HepG2 (cell line): ENCODE data around the gene POLE3. TPM values are rescaled to one million over a fixed set of nuclear protein-coding genes. Genes with fewer than 3 reads are reported as not detected.

Experiments used
- ATAC-seq: fragments of 200-7000 bp; cut with Tn5 transposase; 3 replicates; pipeline ENCODE4 v1.9.1; 2020; ENCODE audit warnings: mild to moderate bottlenecking, moderate library complexity
- BruUV-seq: library from RNA; stranded (reverse); fragments of 400-500 nt; replicated peaks from 2 replicates; lab custom pipeline; 2021; lab: Mats Ljungman, UMichigan
- CTCF ChIA-PET: fragments of 300-600 bp; formaldehyde crosslinking; extraction: SDS; loops from one replicate; lab custom pipeline; 2021; ENCODE audit warnings: low total read pairs, inconsistent platforms, low intra/inter-chr PET ratio; lab: Yijun Ruan, JAX
- POLR2A ChIA-PET: fragments of 350-600 bp; sonication (Branson Sonifier 250); formaldehyde crosslinking; loops from one replicate; lab custom pipeline; 2020; ENCODE audit warnings: antibody characterized with exemption, inconsistent platforms; lab: Yijun Ruan, JAX
- DNase-seq: peaks from one replicate; pipeline ENCODE4 v3.0.0-alpha.2; 2015; ENCODE audit warnings: low spot score
- FAIRE-seq: peaks from 3 replicates; lab custom pipeline; 2011; peaks lifted over from hg19 to GRCh38; lab: Jason Lieb, UNC
- H2AFZ ChIP-seq: one replicate; pipeline ENCODE4 v1.6.1; 2011; ENCODE audit warnings: low read length, inconsistent platforms
- H3K27ac ChIP-seq: fragments of 300-600 bp; 3 replicates; pipeline ENCODE4 v1.8.0; 2011; ENCODE audit warnings: mixed run types, mild to moderate bottlenecking, mixed read lengths, low read length, inconsistent platforms; ENCODE audit not compliant: insufficient read depth; ENCODE audit errors: extremely low read length
- H3K27me3 ChIP-seq, 2 experiments: fragments of 200-600 bp in 1 of 2; 2 replicates in 1 of 2; 3 replicates in 1 of 2; pipeline versions ENCODE4 v1.6.0 to v1.8.0; 2011; ENCODE audit warnings: low read length in 2 of 2, mild to moderate bottlenecking in 2 of 2, moderate library complexity in 2 of 2, inconsistent platforms in 1 of 2; ENCODE audit not compliant: insufficient read depth in 2 of 2, control insufficient read depth in 1 of 2
- H3K36me3 ChIP-seq, 2 experiments: fragments of 200-600 bp in 1 of 2; replicated peaks in 1 of 2; 2 replicates in 1 of 2; 3 replicates in 1 of 2; pipeline versions ENCODE4 v1.5.1 to v1.8.0; 2011; ENCODE audit warnings: low read length in 2 of 2, inconsistent platforms in 1 of 2; ENCODE audit not compliant: insufficient read depth in 2 of 2, control insufficient read depth in 1 of 2
- H3K4me1 ChIP-seq: 2 replicates; pipeline ENCODE4 v1.5.1; 2012; ENCODE audit warnings: low read length, inconsistent platforms; ENCODE audit not compliant: insufficient read depth
- H3K4me2 ChIP-seq: 2 replicates; pipeline ENCODE4 v1.6.0; 2011; ENCODE audit warnings: low read depth, low read length, inconsistent platforms
- H3K4me3 ChIP-seq, 3 experiments: fragments of 200-600 bp in 1 of 3; sonication (generic), shearing (Covaris generic) in 1 of 3; replicated peaks in 1 of 3; 2 replicates each; pipeline ENCODE4 v1.5.1; 2011 to 2016; ENCODE audit warnings: low read length in 3 of 3, inconsistent platforms in 2 of 3, low read depth in 2 of 3, mild to moderate bottlenecking in 2 of 3, control low read depth in 1 of 3, mixed read lengths in 1 of 3; ENCODE audit not compliant: insufficient read depth in 1 of 3
- H3K79me2 ChIP-seq: one replicate; pipeline ENCODE4 v1.6.1; 2011; ENCODE audit warnings: low read length, inconsistent platforms; ENCODE audit not compliant: insufficient read depth
- H3K9ac ChIP-seq: 2 replicates; pipeline ENCODE4 v1.6.0; 2011; ENCODE audit warnings: mild to moderate bottlenecking, low read depth, low read length, inconsistent platforms; ENCODE audit not compliant: insufficient read depth
- H3K9me3 ChIP-seq: 2 replicates; pipeline ENCODE4 v1.5.1; 2012; ENCODE audit warnings: mild to moderate bottlenecking, low read length
- H4K20me1 ChIP-seq: 2 replicates; pipeline ENCODE4 v1.6.0; 2011; ENCODE audit warnings: inconsistent platforms, mild to moderate bottlenecking, low read length, moderate library complexity; ENCODE audit not compliant: insufficient read depth
- PHB2 ChIP-seq: fragments of 450-650 bp; IDR thresholded peaks from 2 replicates; pipeline ENCODE4 v1.6.1; 2018; ENCODE audit not compliant: partially characterized antibody
- POLR2AphosphoS5 ChIP-seq: IDR thresholded peaks from 2 replicates; pipeline ENCODE4 v1.6.1; 2012; ENCODE audit warnings: low read depth, low read length
- SMC3 ChIP-seq: IDR thresholded peaks from 2 replicates; pipeline ENCODE4 v1.6.1; 2011; ENCODE audit warnings: low read length, improper control_type of control experiment
- STAG1 ChIP-seq: sonication (generic); formaldehyde crosslinking; IDR thresholded peaks from 2 replicates; pipeline ENCODE4 v1.4.0; 2020; ENCODE audit warnings: missing genetic modification reagents
- ZC3H13 ChIP-seq: sonication (generic); formaldehyde crosslinking; IDR thresholded peaks from 2 replicates; pipeline ENCODE4 v1.8.1; 2023; ENCODE audit warnings: mild to moderate bottlenecking, missing genetic modification reagents, moderate library complexity
- ZMYM3 ChIP-seq: sonication (generic); formaldehyde crosslinking; IDR thresholded peaks from 2 replicates; pipeline ENCODE4 v1.5.1; 2020; ENCODE audit warnings: mild to moderate bottlenecking, missing genetic modification reagents
- ZNF121 ChIP-seq: sonication (generic); formaldehyde crosslinking; IDR thresholded peaks from 2 replicates; pipeline ENCODE4 v1.5.0; 2020; ENCODE audit warnings: mild to moderate bottlenecking, missing genetic modification reagents
- ZNF776 ChIP-seq: sonication (generic); formaldehyde crosslinking; IDR thresholded peaks from 2 replicates; pipeline ENCODE4 v1.4.0; 2020; ENCODE audit warnings: mild to moderate bottlenecking, missing genetic modification reagents
- ZSCAN21 ChIP-seq: sonication (generic); formaldehyde crosslinking; IDR thresholded peaks from 2 replicates; pipeline ENCODE4 v1.8.0; 2022; ENCODE audit warnings: mild to moderate bottlenecking, missing genetic modification reagents, moderate library complexity, borderline replicate concordance
- WGBS: methylation state at CpG from one replicate; pipeline ENCODE4 v1.1.6; 2017; ENCODE audit warnings: low lambda C conversion rate; 5-methylcytosine and 5-hydroxymethylcytosine counted together
- in situ Hi-C: cut with HindIII; loops from 2 replicates; pipeline ENCODE4 v1.10.0; 2017; ENCODE audit warnings: low pct_unique_long_range_greater_than_20kb; ENCODE audit not compliant: extremely low pct_ligation_motif_present
- intact Hi-C: fragments of 100-400 bp; cut with micrococcal nuclease; formaldehyde crosslinking; loops from one replicate; pipeline ENCODE4 v1.10.0; 2022; ENCODE audit not compliant: unreplicated experiment
- polyA plus RNA-seq, 8 experiments: library from polyadenylated mRNA; depleted of rRNA in 3 of 8; stranded (reverse) in 7 of 8; unstranded in 1 of 8; fragments of >200 nt; fragmentation: Illumina TruSeq in 4 of 8; extraction: Trizol in 4 of 8; gene quantifications; 2 replicates each; pipeline versions ENCODE4 v1.2.1 to v1.2.3, GENCODE V29; 2011 to 2016; ENCODE audit warnings: low read depth in 4 of 8, missing spikeins in 1 of 8, mixed read lengths in 1 of 8; ENCODE audit not compliant: insufficient read depth in 1 of 8
- total RNA-seq, 5 experiments: library from RNA; depleted of rRNA; stranded (reverse); fragments of >200 nt; fragmentation: Illumina TruSeq; extraction: Trizol; gene quantifications; 2 replicates each; pipeline ENCODE4 v1.2.3, GENCODE V29; 2016; ENCODE audit warnings: low read depth in 1 of 5
- TF ChIP-seq, protein P1 (sequence below): sonication (generic); formaldehyde crosslinking; IDR thresholded peaks from 2 replicates; pipeline ENCODE4 v1.5.0; 2020; ENCODE audit warnings: mild to moderate bottlenecking, missing genetic modification reagents, moderate library complexity

The POLE3 gene
- total and polyA plus RNA-seq, 2 of the 13 experiments (the other 11 are each of a cell fraction or from before 2014, with no cell fraction given), result 36.0 to 77.2 TPM

- peak; percentile 38; the same call in 1 of the 2 replicates for TF ChIP-seq SMC3
- no peak for TF ChIP-seq ZMYM3 (CRISPR knock-in tag)
- peak; percentile 42 for TF ChIP-seq STAG1
- TF ChIP-seq, protein P1, sequence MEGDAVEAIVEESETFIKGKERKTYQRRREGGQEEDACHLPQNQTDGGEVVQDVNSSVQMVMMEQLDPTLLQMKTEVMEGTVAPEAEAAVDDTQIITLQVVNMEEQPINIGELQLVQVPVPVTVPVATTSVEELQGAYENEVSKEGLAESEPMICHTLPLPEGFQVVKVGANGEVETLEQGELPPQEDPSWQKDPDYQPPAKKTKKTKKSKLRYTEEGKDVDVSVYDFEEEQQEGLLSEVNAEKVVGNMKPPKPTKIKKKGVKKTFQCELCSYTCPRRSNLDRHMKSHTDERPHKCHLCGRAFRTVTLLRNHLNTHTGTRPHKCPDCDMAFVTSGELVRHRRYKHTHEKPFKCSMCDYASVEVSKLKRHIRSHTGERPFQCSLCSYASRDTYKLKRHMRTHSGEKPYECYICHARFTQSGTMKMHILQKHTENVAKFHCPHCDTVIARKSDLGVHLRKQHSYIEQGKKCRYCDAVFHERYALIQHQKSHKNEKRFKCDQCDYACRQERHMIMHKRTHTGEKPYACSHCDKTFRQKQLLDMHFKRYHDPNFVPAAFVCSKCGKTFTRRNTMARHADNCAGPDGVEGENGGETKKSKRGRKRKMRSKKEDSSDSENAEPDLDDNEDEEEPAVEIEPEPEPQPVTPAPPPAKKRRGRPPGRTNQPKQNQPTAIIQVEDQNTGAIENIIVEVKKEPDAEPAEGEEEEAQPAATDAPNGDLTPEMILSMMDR, result peak; percentile 50
- no peak for TF ChIP-seq ZNF776 (CRISPR knock-in tag)
- no peak for TF ChIP-seq POLR2AphosphoS5
- DNase-seq (no peak), ATAC-seq (peak; percentile 60; the same call in 2 of the 3 replicates), FAIRE-seq (no peak)
- Histone ChIP-seq H3K9me3 (no peaks in the 10 kb centered on the region), H3K4me2 (no peak overlapping the region), H3K9ac (no peak overlapping the region), H3K27ac (no peak overlapping the region), H3K27me3 (no peaks in the 10 kb centered on the region), H3K4me3 (no peak overlapping the region), H3K36me3 (no peaks in the 10 kb centered on the region), H3K4me1 (no peaks in the 10 kb centered on the region), H3K79me2 (no peaks in the 10 kb centered on the region), H4K20me1 (no peaks in the 10 kb centered on the region), H2AFZ (no peak overlapping the region)
- POLR2A ChIA-PET, result no interaction called here
- intact Hi-C loops (loop anchor here (10.0 kb wide), 1 partner anchor 237 kb away; no protein-coding TSS in a partner anchor), in situ Hi-C loops (no loop called here)
- 16% methylated on average over 4 of the region's 4 CpGs for WGBS
- no TSS peak for BruUV-seq
- CTCF ChIA-PET, result interaction anchor here (1.3 kb wide), 1 partner anchor 143 kb away, joined by 4 read pairs; no protein-coding TSS in a partner anchor
These were observed 6.9 kb upstream of the POLE3 start for GRCh38 chr9:113417370-113417769.

- 9% methylated on average over 3 of the region's 3 CpGs for WGBS
- no peak overlapping the region for H3K4me3 ChIP-seq
- ChIA-PET POLR2A (no interaction called here), CTCF (no interaction called here)
- H3K27me3 ChIP-seq, result no peaks in the 10 kb centered on the region
- H3K4me1 ChIP-seq, result peaks cover 8% of the 10 kb centered on the region
- no peak overlapping the region for H2AFZ ChIP-seq
- no peaks in the 10 kb centered on the region for H3K36me3 ChIP-seq
- H3K9me3 ChIP-seq, result no peaks in the 10 kb centered on the region
- H3K9ac ChIP-seq, result no peak overlapping the region
- intact Hi-C loops, result loop anchor here (10.0 kb wide), 1 partner anchor 239 kb away; no protein-coding TSS in a partner anchor
- no peak overlapping the region for H3K27ac ChIP-seq
- no TSS peak for BruUV-seq
- ATAC-seq (no peak; the same call in 2 of the 3 replicates), FAIRE-seq (no peak), DNase-seq (no peak)
- H4K20me1 ChIP-seq, result no peaks in the 10 kb centered on the region
- in situ Hi-C loops, result no loop called here
- no peak overlapping the region for H3K4me2 ChIP-seq
- TF ChIP-seq ZC3H13, result no peak
- no peak for TF ChIP-seq ZSCAN21
- no peak for TF ChIP-seq ZNF121
- TF ChIP-seq PHB2, result no peak
- H3K79me2 ChIP-seq, result no peaks in the 10 kb centered on the region
These were observed 5.8 kb upstream of the POLE3 start for GRCh38 chr9:113416149-113416721.
